ENCODE data around the gene MCCC1. TPM values are rescaled to one million over a fixed set of nuclear protein-coding genes. Genes with fewer than 3 reads are reported as not detected.
"Not testable (repeated sequence)": the region's sequence is repeated elsewhere in the genome, so short reads cannot be mapped to it uniquely, and the experiment has no call there.

Gene MCCC1
- total and polyA plus RNA-seq, 3 donors from 2014 or later = 22.7 to 37.8 (median 35.9) TPM

- Histone ChIP-seq H3K4me3 (no peak overlapping the region), H3K36me3 (ENCODE audit: low read depth, missing control alignments) (no peaks in the 10 kb centered on the region), H3K27me3 (no peaks in the 10 kb centered on the region), H3K27ac (no peak overlapping the region), H3K4me1 (no peaks in the 10 kb centered on the region), H3K9me3 (no peaks in the 10 kb centered on the region)
- intact Hi-C loops (cut with DNase I; ENCODE audit: low total_unique reads) = no loop called here
- DNase-seq = no peak
- WGBS, 2 donors = 53 to 58% methylated on average over 2 of the region's 2 CpGs
- TF ChIP-seq, protein P1, sequence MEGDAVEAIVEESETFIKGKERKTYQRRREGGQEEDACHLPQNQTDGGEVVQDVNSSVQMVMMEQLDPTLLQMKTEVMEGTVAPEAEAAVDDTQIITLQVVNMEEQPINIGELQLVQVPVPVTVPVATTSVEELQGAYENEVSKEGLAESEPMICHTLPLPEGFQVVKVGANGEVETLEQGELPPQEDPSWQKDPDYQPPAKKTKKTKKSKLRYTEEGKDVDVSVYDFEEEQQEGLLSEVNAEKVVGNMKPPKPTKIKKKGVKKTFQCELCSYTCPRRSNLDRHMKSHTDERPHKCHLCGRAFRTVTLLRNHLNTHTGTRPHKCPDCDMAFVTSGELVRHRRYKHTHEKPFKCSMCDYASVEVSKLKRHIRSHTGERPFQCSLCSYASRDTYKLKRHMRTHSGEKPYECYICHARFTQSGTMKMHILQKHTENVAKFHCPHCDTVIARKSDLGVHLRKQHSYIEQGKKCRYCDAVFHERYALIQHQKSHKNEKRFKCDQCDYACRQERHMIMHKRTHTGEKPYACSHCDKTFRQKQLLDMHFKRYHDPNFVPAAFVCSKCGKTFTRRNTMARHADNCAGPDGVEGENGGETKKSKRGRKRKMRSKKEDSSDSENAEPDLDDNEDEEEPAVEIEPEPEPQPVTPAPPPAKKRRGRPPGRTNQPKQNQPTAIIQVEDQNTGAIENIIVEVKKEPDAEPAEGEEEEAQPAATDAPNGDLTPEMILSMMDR (IDR thresholded peaks at IDR 0.05) = no peak
- no peak for TF ChIP-seq POLR2A (IDR thresholded peaks at IDR 0.05)
These were observed 8.7 kb upstream of the MCCC1 start for GRCh38 chr3:183108001-183108449.

GRCh38 chr3:183107372-183107771 lies 8.1 kb upstream of the MCCC1 start:
- H3K9me3 ChIP-seq; intact Hi-C loops (cut with DNase I; ENCODE audit: low total_unique reads); H3K4me1 ChIP-seq; H3K4me3 ChIP-seq; H3K36me3 ChIP-seq (ENCODE audit: low read depth, missing control alignments); DNase-seq; H3K27ac ChIP-seq; H3K27me3 ChIP-seq: not testable (repeated sequence)
- 86 to 91% methylated on average over 4 of the region's 4 CpGs for WGBS, 2 donors

DNA sequence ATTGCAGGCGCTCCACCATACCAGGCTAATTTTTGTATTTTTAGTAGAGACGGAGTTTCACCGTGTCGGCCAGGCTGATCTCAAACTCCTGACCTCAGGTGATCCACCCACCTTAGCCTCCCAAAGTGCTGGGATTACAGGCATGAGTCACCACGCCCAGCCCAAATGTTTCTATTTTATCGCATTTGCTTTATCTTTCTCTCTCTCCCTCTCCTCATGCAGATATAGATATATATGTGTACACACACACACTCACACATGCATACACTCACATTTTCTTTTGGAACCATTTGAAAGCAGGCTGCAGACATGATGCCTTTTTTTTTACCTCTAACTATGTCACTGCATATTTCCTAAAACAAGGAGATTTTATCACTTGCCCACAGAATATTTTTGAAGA lies 7.3 kb upstream of the MCCC1 start:
- Histone ChIP-seq H3K4me1 (no peaks in the 10 kb centered on the region), H3K36me3 (ENCODE audit: low read depth, missing control alignments) (no peaks in the 10 kb centered on the region), H3K27me3 (no peaks in the 10 kb centered on the region), H3K9me3 (no peaks in the 10 kb centered on the region), H3K27ac (no peak overlapping the region), H3K4me3 (no peak overlapping the region)
- DNase-seq = no peak
- intact Hi-C loops (cut with DNase I; ENCODE audit: low total_unique reads) = no loop called here
- 61 to 75% methylated on average over 6 of the region's 6 CpGs for WGBS, 2 donors
- TF ChIP-seq, protein P1 (IDR thresholded peaks at IDR 0.05) = no peak
- TF ChIP-seq POLR2A (IDR thresholded peaks at IDR 0.05) = no peak

DNA sequence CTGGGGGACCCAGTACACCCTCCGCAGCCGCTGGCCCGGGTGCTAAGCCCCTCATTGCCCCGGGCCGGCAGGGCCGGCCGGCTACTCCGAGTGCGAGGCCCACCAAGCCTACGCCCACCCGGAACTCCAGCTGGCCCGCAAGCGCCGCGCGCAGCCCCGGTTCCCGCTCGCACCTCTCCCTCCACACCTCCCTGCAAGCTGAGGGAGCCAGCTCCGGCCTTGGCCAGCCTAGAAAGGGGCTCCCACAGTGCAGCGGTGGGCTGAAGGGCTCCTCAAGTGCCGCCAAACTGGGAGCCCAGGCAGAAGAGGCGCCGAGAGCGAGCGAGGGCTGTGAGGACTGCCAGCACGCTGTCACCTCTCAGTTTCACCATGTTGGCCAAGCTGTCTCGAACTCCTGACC lies 4.7 kb upstream of the MCCC1 start:
- peak overlapping the region; percentile 9 to 48 for H3K4me3 ChIP-seq
- H3K4me1 ChIP-seq; intact Hi-C loops (cut with DNase I; ENCODE audit: low total_unique reads); H3K27ac ChIP-seq; H3K27me3 ChIP-seq; H3K36me3 ChIP-seq (ENCODE audit: low read depth, missing control alignments); DNase-seq; H3K9me3 ChIP-seq: not testable (repeated sequence)
- WGBS, 2 donors = 51 to 95% methylated on average over 3 to 21 of the region's 28 CpGs

GRCh38 chr3:183101040-183101439 lies 1.7 kb upstream of the MCCC1 start:
- H3K4me1 ChIP-seq; DNase-seq; intact Hi-C loops (cut with DNase I; ENCODE audit: low total_unique reads); H3K9me3 ChIP-seq; H3K27me3 ChIP-seq; H3K27ac ChIP-seq; H3K4me3 ChIP-seq; H3K36me3 ChIP-seq (ENCODE audit: low read depth, missing control alignments): not testable (repeated sequence)
- 66% methylated on average over 12 of the region's 24 CpGs; no CpG with 5 or more reads in 1 of the 2 donors for WGBS, 2 donors

- Histone ChIP-seq H3K27ac (no peak overlapping the region), H3K27me3 (no peaks in the 10 kb centered on the region), H3K4me1 (peaks cover 4% of the 10 kb centered on the region), H3K9me3 (no peaks in the 10 kb centered on the region), H3K36me3 (ENCODE audit: low read depth, missing control alignments) (no peaks in the 10 kb centered on the region), H3K4me3 (no peak overlapping the region)
- 54 to 57% methylated on average over 6 of the region's 6 CpGs for WGBS, 2 donors
- intact Hi-C loops (cut with DNase I; ENCODE audit: low total_unique reads) = no loop called here
- no peak for DNase-seq
- no peak for TF ChIP-seq POLR2A (IDR thresholded peaks at IDR 0.05)
- TF ChIP-seq, protein P1 (IDR thresholded peaks at IDR 0.05) = no peak
These were observed 1.1 kb upstream of the MCCC1 start for GRCh38 chr3:183100376-183100775.
